Body of pancreas (tissue), 4 donors: Measurements from ENCODE around the gene SPAG7. TPM values are rescaled to one million over a fixed set of nuclear protein-coding genes. Genes with fewer than 3 reads are reported as not detected.

Experiments used
- ATAC-seq: fragments of 150-250 bp; one replicate; pipeline ENCODE4 v1.9.1; 2016
- DNase-seq, 4 donors: peaks; one replicate each; pipeline ENCODE4 v3.0.0-alpha.2; 2019
- H3K27ac ChIP-seq, 4 donors: fragments of 200-600 bp; sonication (generic); 1 replicate in 3 of 4; 2 replicates in 1 of 4; pipeline versions ENCODE4 v1.5.1 to v1.6.1; 2016 to 2019; ENCODE audit warnings: mild to moderate bottlenecking in 1 of 4, mixed read lengths in 1 of 4, moderate library complexity in 1 of 4
- H3K27me3 ChIP-seq, 2 donors: fragments of 200-600 bp; sonication (generic); one replicate each; pipeline ENCODE4 v1.6.0; 2016; ENCODE audit warnings: mild to moderate bottlenecking in 1 of 2
- H3K36me3 ChIP-seq, 2 donors: fragments of 200-600 bp; sonication (generic); replicated peaks in 1 of 2; 2 replicates each; pipeline ENCODE4 v1.5.1; 2016; ENCODE audit warnings: low read depth in 2 of 2; ENCODE audit not compliant: insufficient read depth in 1 of 2
- H3K4me1 ChIP-seq: fragments of 200-600 bp; sonication (generic); one replicate; pipeline ENCODE4 v1.6.0; 2016
- H3K4me3 ChIP-seq, 2 donors: fragments of 200-600 bp; sonication (generic); 1 replicate in 1 of 2; 2 replicates in 1 of 2; pipeline ENCODE4 v1.5.1; 2016 to 2019
- H3K9me3 ChIP-seq, 3 donors: fragments of 200-600 bp; sonication (generic); 1 replicate in 2 of 3; 2 replicates in 1 of 3; pipeline ENCODE4 v1.5.1; 2016
- CTCF ChIP-seq, 7 experiments: fragments of 450-650 bp in 4 of 7; fragments of 200-600 bp in 3 of 7; sonication (generic) in 3 of 7; IDR thresholded peaks; one replicate each; pipeline ENCODE4 v1.5.1; 2016 to 2019; ENCODE audit warnings: antibody characterized with exemption in 7 of 7
- POLR2A ChIP-seq, 3 donors: fragments of 450-650 bp; IDR thresholded peaks; one replicate each; pipeline ENCODE4 v1.6.1; 2016; ENCODE audit warnings: antibody characterized with exemption in 3 of 3, mild to moderate bottlenecking in 2 of 3
- WGBS, 2 donors: methylation state at CpG; one replicate each; pipeline ENCODE4 v1.1.5; 2017; 5-methylcytosine and 5-hydroxymethylcytosine counted together
- intact Hi-C: fragments of 100-400 bp; cut with DNase I; formaldehyde crosslinking; loops from one replicate; pipeline ENCODE4 v1.15.1; 2023
- total RNA-seq, 2 donors: library from RNA; depleted of rRNA; stranded (reverse); fragments of >200 nt; gene quantifications; one replicate each; pipeline ENCODE4 v1.1.0, GENCODE V29; 2016

The SPAG7 gene
- total RNA-seq, 2 donors from 2014 or later = 26.2 to 29.0 TPM

DNA sequence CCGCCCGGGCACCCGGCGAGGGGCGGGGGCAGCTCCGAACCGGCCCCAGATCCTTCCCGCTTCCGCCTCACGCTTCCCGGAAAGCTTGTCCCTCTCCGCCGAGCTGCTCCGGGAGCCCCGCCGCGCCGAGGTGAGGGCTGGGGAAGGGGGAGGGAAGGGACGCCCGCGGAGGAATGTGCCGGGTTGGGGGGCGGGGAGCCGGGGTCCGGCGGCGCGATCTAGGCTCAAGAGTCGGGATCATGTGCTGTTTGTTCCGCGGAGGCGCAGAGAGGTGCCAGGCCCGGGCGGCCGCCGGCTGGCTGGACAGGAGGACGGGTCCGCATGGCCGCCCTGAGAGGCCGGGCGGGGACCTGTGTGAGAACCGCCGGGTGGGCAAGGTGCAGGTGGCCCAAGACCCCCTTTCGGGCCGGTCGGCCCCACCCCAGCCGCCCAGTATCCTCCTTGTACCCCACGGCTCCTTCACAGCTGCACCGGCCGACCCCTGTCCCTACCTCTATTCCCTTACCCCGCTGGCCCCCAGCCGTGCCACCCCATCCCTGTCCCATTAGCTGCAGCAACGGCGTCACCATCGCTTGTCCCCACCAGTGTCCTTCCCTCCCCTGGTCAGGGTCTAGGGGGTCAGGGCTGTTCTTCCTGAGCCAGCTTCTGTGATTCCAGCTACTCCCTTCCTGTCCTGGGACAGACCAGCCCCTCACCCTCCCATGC lies 30.6 kb upstream of the SPAG7 start:
- no peak for ATAC-seq
- H3K4me1 ChIP-seq = peaks cover 27% of the 10 kb centered on the region
- intact Hi-C loops = no loop called here
- H3K27me3 ChIP-seq = no peaks in the 10 kb centered on the region
- H3K27ac ChIP-seq = peak overlapping the region; percentile 72 to 93 (median 86)
- 0 to 1% methylated on average over 13 to 54 of the region's 55 CpGs for WGBS, 2 donors
- peak in 3 of 4 donors; percentile 59 to 64 (median 60) for DNase-seq
- peak overlapping the region; percentile 60 to 89 for H3K4me3 ChIP-seq
- TF ChIP-seq POLR2A (IDR thresholded peaks at IDR 0.05) = no peak
- no peak for TF ChIP-seq CTCF (IDR thresholded peaks at IDR 0.05)
- H3K36me3 ChIP-seq = peaks cover 3 to 13% of the 10 kb centered on the region in 2 donors
- H3K9me3 ChIP-seq = no peaks in the 10 kb centered on the region

DNA sequence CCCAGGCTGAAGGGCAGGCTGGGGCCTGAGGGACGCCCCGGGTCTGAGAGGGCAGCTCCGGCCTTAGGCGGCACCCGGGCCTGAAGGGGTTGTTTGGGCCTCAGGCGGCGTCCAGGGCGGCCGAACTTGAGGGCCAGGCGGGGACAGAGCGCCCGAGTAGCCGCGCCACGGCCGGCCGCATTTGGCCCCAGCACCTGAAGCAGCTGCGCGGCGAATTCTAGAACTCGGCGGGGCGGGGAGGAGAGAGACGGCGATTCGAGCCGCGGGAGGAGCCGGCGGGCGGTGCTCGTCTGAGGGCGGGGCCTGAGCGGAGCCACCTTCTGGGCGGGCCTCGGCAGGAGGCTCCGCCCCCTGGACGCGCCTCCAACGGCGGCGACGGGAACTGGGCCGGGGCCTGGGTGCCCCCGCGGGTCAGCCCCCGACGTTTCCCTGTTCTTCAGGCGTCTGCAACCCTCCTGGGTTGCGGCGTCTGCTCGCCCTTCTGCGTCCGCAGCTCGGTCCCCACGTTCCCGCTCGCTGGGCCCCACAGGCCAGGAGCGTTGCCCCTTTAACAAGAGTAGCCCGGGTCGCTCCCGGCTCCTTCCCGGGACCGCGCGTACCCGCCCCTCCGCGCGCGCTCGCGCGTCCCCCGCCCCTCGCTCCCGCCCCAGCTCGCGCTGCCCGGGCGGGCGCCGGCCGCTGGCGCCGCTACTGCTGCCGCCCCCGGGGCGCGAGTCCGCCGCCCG lies 29.8 kb upstream of the SPAG7 start, which contains the start of the genes INCA1 and KIF1C:
Gene INCA1, minus strand, starts transcription at position 221 of the 725 bp plus-strand sequence. CDS start 3,085 bp downstream, outside the sequence.
Gene KIF1C, plus strand, starts transcription at position 649 of the 725 bp plus-strand sequence. CDS start 2,297 bp downstream, outside the sequence.
- 0 to 1% methylated on average over 5 to 75 of the region's 93 CpGs for WGBS, 2 donors
- ATAC-seq = peak; percentile 94
- Histone ChIP-seq H3K27ac (peak within 1 kb of the TSS; percentile 72 to 93 (median 86)), H3K4me1 (peaks cover 27% of the 10 kb centered on the region), H3K36me3 (peaks cover 3 to 9% of the 10 kb centered on the region in 2 donors), H3K9me3 (no peaks in the 10 kb centered on the region), H3K27me3 (no peaks in the 10 kb centered on the region), H3K4me3 (peak within 1 kb of the TSS; percentile 60 to 89)
- TF ChIP-seq POLR2A (IDR thresholded peaks at IDR 0.05) (peak; percentile 85 to 89 (median 87)), CTCF (IDR thresholded peaks at IDR 0.05) (peak in 5 of 7 experiments; percentile 12 to 39 (median 39))
- intact Hi-C loops = no loop called here
- DNase-seq = peak; percentile 94 to 96 (median 95)

DNA sequence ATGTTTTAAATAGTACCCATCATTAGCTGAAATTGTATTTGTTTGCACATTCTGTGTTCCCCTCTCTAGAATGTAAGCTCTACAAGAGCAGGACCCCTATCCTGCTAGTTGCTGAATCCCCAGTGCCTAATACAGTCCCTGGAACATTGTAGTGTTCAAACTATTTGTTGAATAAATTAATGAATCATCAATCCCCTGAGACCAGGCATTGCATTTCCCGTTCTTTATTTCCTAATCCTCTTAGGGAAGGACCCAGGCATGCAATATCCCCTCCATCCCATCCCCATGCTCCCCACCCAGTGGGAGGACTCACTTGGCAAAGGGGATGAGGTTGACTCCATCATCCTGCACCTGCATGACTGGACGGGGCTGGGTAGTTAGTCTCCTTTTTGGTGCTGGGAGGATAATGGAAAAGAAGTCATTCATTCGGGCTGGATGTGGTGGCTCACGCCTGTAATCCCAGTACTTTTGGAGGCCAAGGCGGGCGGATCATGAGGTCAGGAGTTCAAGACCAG lies 26.5 kb upstream of the SPAG7 start:
- intact Hi-C loops = no loop called here
- 77 to 82% methylated on average over 6 of the region's 6 CpGs for WGBS, 2 donors
- no peak for ATAC-seq
- H3K27ac ChIP-seq = no peak overlapping the region
- TF ChIP-seq POLR2A (IDR thresholded peaks at IDR 0.05) (no peak), CTCF (IDR thresholded peaks at IDR 0.05) (no peak)
- H3K4me3 ChIP-seq = no peak overlapping the region
- H3K9me3 ChIP-seq = no peaks in the 10 kb centered on the region
- H3K36me3 ChIP-seq = no peaks in the 10 kb centered on the region
- H3K27me3 ChIP-seq = no peaks in the 10 kb centered on the region
- no peak for DNase-seq
- H3K4me1 ChIP-seq = peaks cover 10% of the 10 kb centered on the region

DNA sequence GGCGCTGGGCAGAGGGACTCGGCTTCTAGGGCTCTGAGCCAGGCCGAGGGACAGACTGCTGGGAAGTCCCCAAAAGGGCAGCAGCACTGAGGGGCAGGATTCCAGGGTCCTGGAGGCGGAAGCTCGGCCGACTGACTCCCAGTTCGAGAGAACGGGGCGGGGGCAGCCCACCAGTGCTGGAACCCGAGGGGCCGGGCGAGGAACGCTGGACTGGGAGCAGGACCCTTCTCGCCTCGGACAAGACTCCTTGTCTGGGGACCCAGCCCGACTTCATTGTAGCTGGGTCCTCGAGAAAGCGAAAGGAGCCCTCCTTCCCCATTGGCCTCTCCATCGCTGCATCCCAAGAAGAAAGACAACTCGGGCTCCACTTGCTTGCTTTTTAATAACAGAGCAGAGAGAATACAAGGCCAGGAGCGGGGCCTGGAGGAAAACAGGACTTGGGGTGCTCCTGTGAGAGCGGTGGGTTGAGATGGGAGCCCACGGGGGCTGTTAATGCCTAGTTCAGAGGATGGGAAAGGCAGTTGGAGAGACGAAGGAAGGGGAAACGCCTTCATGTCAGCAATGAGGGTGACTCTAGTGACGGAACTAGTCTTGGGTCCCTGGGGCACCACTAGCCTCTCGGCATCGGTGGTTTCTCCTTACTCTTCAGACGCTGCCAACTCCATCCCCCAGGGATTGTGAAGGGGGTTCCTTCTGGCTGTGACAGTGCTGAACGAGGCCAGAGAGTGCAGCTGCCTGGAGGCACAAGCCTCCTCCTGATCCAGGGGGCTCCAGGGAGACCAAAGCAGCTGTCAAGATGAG lies 20.4 kb upstream of the SPAG7 start:
- Histone ChIP-seq H3K27ac (peak overlapping the region; percentile 79 to 96 (median 88)), H3K4me3 (peak overlapping the region; percentile 91 to 96), H3K4me1 (peaks cover 23% of the 10 kb centered on the region), H3K27me3 (no peaks in the 10 kb centered on the region), H3K36me3 (no peaks in the 10 kb centered on the region), H3K9me3 (no peaks in the 10 kb centered on the region)
- 8 to 20% methylated on average over 17 to 30 of the region's 30 CpGs for WGBS, 2 donors
- DNase-seq (no peak), ATAC-seq (no peak)
- TF ChIP-seq CTCF (IDR thresholded peaks at IDR 0.05) (no peak), POLR2A (IDR thresholded peaks at IDR 0.05) (no peak)
- intact Hi-C loops = no loop called here
